Calu3 (cell line): ENCODE measurements around the gene ZNF860. TPM values are rescaled to one million over a fixed set of nuclear protein-coding genes. Genes with fewer than 3 reads are reported as not detected.

ENCODE experiments used
- BruUV-seq: library from RNA; stranded (reverse); fragments of 400-500 nt; replicated peaks from 2 replicates; lab custom pipeline; 2021; lab: Mats Ljungman, UMichigan
- CTCF ChIA-PET: fragments of 300-600 bp; sonication (Branson Sonifier 250); formaldehyde crosslinking; loops from one replicate; lab custom pipeline; 2022; ENCODE audit warnings: antibody characterized with exemption; lab: Charles Lee
- DNase-seq: peaks from one replicate; pipeline ENCODE4 v3.0.0; 2022
- H3K27ac Mint-ChIP-seq: one replicate; pipeline ENCODE4 v1.8.0; 2022; ENCODE audit warnings: mixed read lengths; ENCODE audit not compliant: unreplicated experiment
- H3K27me3 Mint-ChIP-seq: one replicate; pipeline ENCODE4 v1.8.0; 2022; ENCODE audit warnings: mixed read lengths; ENCODE audit not compliant: unreplicated experiment
- H3K36me3 Mint-ChIP-seq: one replicate; pipeline ENCODE4 v1.8.0; 2022; ENCODE audit warnings: mild to moderate bottlenecking, moderate library complexity, mixed read lengths; ENCODE audit not compliant: insufficient read depth, unreplicated experiment
- H3K4me1 Mint-ChIP-seq: one replicate; pipeline ENCODE4 v1.8.0; 2022; ENCODE audit warnings: mild to moderate bottlenecking, low read depth, mixed read lengths; ENCODE audit not compliant: unreplicated experiment
- H3K4me3 Mint-ChIP-seq: one replicate; pipeline ENCODE4 v1.8.0; 2022; ENCODE audit warnings: mild to moderate bottlenecking, low read depth, moderate library complexity, mixed read lengths; ENCODE audit not compliant: unreplicated experiment
- H3K9me3 Mint-ChIP-seq: one replicate; pipeline ENCODE4 v1.8.0; 2022; ENCODE audit warnings: low read depth, mixed read lengths; ENCODE audit not compliant: unreplicated experiment
- intact Hi-C: fragments of 100-400 bp; cut with micrococcal nuclease; formaldehyde crosslinking; loops from one replicate; pipeline ENCODE4 v1.10.0; 2022; ENCODE audit not compliant: unreplicated experiment
- total RNA-seq: library from RNA; stranded (reverse); gene quantifications from 2 replicates; pipeline ENCODE4 v1.2.3, GENCODE V29; 2022
- TF ChIP-seq, protein P1 (sequence below): fragments of 200-600 bp; IDR thresholded peaks from one replicate; pipeline ENCODE4 v1.8.0; 2022; ENCODE audit warnings: antibody characterized with exemption; ENCODE audit not compliant: unreplicated experiment

The ZNF860 gene
- total RNA-seq, 1 experiment from 2014 or later = 11.8 TPM

DNA sequence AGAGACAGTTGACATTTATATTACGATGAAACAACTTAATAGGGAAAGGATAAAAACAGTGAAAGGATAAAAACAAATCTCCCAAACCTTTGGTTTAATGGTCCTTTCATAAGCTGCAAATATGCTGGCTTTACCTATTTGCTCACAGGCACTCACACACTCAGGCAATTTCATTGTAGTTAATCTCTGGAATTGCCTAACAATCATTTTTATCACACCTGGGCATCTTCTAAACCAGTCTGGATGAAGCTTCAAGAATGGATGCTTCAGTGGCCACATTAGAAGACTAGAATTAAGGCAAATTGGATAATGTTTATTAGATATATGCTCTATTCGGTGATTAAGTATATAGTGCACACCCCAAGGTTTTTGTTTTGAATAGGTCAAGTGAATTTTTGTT, 14.0 kb upstream of the ZNF860 start:
- H3K36me3 Mint-ChIP-seq = peaks cover 27% of the 10 kb centered on the region
- H3K27me3 Mint-ChIP-seq = no peaks in the 10 kb centered on the region
- TF ChIP-seq, protein P1, sequence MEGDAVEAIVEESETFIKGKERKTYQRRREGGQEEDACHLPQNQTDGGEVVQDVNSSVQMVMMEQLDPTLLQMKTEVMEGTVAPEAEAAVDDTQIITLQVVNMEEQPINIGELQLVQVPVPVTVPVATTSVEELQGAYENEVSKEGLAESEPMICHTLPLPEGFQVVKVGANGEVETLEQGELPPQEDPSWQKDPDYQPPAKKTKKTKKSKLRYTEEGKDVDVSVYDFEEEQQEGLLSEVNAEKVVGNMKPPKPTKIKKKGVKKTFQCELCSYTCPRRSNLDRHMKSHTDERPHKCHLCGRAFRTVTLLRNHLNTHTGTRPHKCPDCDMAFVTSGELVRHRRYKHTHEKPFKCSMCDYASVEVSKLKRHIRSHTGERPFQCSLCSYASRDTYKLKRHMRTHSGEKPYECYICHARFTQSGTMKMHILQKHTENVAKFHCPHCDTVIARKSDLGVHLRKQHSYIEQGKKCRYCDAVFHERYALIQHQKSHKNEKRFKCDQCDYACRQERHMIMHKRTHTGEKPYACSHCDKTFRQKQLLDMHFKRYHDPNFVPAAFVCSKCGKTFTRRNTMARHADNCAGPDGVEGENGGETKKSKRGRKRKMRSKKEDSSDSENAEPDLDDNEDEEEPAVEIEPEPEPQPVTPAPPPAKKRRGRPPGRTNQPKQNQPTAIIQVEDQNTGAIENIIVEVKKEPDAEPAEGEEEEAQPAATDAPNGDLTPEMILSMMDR = no peak

GRCh38 chr3:31968369-31968926, 13.1 kb upstream of the ZNF860 start:
- TF ChIP-seq, protein P1 = no peak

More for the DNA sequence above, 14.0 kb upstream of the ZNF860 start:
- no peak for DNase-seq
- intact Hi-C loops = loop anchor here (5.0 kb wide), 1 partner anchor 60 kb away; no protein-coding TSS in a partner anchor
- Mint-ChIP-seq H3K4me1 (peaks cover 50% of the 10 kb centered on the region), H3K4me3 (peak overlapping the region; percentile 52), H3K9me3 (no peaks in the 10 kb centered on the region), H3K27ac (peak overlapping the region; percentile 90)
- CTCF ChIA-PET = interaction anchor here (0.7 kb wide), 1 partner anchor 346 kb away, joined by 3 read pairs; no protein-coding TSS in a partner anchor
- BruUV-seq = TSS peak; percentile 10

GRCh38 chr3:31968927-31969418, 12.6 kb upstream of the ZNF860 start:
- DNase-seq = peak; percentile 65
- Mint-ChIP-seq H3K4me3 (peak overlapping the region; percentile 52), H3K27me3 (no peaks in the 10 kb centered on the region), H3K36me3 (peaks cover 23% of the 10 kb centered on the region), H3K27ac (peak overlapping the region; percentile 90), H3K4me1 (peaks cover 44% of the 10 kb centered on the region), H3K9me3 (no peaks in the 10 kb centered on the region)
- no TSS peak for BruUV-seq
- intact Hi-C loops = loop anchor here (5.0 kb wide), 1 partner anchor 62 kb away; no protein-coding TSS in a partner anchor
- CTCF ChIA-PET = interaction anchor here (0.7 to 1.5 kb wide), 3 partner anchors 13 to 136 kb away, joined by 3 to 5 read pairs (median 4); partner anchors contain the start of gene ZNF860
- TF ChIP-seq, protein P1 = no peak

More at GRCh38 chr3:31968369-31968926, 13.1 kb upstream of the ZNF860 start:
- no TSS peak for BruUV-seq
- H3K27ac Mint-ChIP-seq = peak overlapping the region; percentile 90
- CTCF ChIA-PET = interaction anchor here (0.7 to 1.5 kb wide), 2 partner anchors 13 to 137 kb away, joined by 3 to 5 read pairs; partner anchors contain the start of gene ZNF860
- H3K4me1 Mint-ChIP-seq = peaks cover 43% of the 10 kb centered on the region
- no peaks in the 10 kb centered on the region for H3K9me3 Mint-ChIP-seq
- H3K27me3 Mint-ChIP-seq = no peaks in the 10 kb centered on the region
- DNase-seq = no peak
- peak overlapping the region; percentile 52 for H3K4me3 Mint-ChIP-seq
- intact Hi-C loops = loop anchor here (5.0 kb wide), 1 partner anchor 61 kb away; no protein-coding TSS in a partner anchor
- peaks cover 27% of the 10 kb centered on the region for H3K36me3 Mint-ChIP-seq

- no TSS peak for BruUV-seq
- intact Hi-C loops = no loop called here
- Mint-ChIP-seq H3K4me3 (no peak overlapping the region), H3K4me1 (peaks cover 63% of the 10 kb centered on the region), H3K36me3 (peaks cover 18% of the 10 kb centered on the region), H3K9me3 (no peaks in the 10 kb centered on the region), H3K27ac (no peak overlapping the region), H3K27me3 (no peaks in the 10 kb centered on the region)
- DNase-seq = no peak
- CTCF ChIA-PET = no interaction called here
- TF ChIP-seq, protein P1 = no peak
Observed at GRCh38 chr3:31971607-31972006, 9.9 kb upstream of the ZNF860 start.
